Stimulated activated CD4-positive, alpha-beta T cell treated with anti-CD3 and anti-CD28 coated beads, Interleukin-2, amount 100 ng/mL, for 4 hours (primary cell): ENCODE measurements around the gene COL4A2.

Experiments used
- DNase-seq: peaks from one replicate; pipeline ENCODE4 v3.0.0-alpha.2; 2020; ENCODE audit warnings: low read depth

COL4A2 gene

GRCh38 chr13:110419381-110419791 lies 112.3 kb downstream of the COL4A2 start:
- DNase-seq: no peak

DNA sequence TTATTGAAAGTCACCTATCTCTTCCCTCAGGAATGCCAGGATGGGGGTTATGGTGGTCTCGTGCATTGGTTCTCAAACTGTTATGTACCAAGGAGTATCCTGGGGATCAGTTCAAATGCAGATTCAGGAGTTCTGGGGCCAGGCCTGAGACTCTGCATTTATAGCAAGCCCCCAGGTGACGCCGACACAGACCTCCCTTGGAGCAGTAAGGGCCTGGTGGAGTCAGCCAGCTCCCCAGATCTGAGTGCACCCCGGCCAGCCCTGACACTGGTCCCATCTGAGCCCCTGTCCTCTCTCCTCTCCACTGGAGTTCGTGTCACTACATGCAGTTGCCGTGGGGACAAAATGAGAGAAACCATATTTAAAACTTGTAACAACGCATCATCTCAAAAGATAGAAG lies 112.9 kb downstream of the COL4A2 start:
- DNase-seq: no peak

- DNase-seq: no peak
Observed at GRCh38 chr13:110420626-110421025, 113.5 kb downstream of the COL4A2 start.

DNA sequence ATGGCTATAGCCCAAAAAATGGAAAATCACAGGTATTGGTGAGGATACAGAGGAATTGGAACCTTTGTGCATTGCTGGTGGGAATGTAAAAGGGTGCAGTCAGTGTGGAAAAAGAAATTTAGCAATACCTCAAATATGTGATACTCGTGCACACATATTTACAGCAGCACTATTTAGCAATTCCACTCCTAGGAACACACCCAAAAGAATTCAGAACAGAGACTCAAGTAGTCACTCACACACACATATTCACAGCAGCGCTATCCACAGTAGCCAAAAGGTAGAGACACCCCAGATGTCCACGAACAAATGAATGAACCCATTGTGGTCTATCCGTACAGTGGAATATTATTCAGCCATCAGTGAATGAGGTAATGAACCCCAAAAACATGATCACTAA lies 114.0 kb downstream of the COL4A2 start:
- no peak for DNase-seq

DNA sequence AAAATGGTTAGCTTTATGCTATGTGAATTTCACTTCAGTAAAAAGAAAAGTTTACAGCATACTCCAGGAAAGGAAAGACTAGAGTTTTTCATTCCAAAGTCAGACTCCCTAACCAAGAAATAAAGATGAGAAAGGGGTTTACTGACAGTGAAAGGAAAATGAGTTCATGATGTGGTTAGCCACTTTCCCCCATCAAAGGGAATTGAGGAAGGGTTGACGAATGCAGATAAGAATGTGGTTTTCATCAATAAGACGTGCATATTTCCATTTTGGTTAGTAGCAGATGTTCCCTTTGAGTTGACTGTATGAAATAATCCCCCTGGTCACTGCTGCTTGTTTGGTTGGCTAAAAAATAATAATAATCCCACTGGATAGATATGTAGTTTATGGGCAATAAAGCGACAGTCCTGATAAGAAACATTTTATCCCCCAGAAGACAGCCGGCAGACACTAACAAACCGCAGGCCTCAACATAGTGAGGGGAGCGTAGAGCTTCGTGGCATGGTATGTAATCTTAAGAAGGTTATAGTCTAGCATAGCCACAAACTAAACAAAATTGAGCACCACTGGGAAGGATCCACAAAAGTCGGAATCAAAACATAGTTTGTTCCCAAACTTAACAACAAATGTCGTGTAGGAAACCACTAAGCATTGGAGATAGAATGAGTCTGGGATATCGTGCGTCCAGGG lies 114.8 kb downstream of the COL4A2 start:
- no peak for DNase-seq

DNA sequence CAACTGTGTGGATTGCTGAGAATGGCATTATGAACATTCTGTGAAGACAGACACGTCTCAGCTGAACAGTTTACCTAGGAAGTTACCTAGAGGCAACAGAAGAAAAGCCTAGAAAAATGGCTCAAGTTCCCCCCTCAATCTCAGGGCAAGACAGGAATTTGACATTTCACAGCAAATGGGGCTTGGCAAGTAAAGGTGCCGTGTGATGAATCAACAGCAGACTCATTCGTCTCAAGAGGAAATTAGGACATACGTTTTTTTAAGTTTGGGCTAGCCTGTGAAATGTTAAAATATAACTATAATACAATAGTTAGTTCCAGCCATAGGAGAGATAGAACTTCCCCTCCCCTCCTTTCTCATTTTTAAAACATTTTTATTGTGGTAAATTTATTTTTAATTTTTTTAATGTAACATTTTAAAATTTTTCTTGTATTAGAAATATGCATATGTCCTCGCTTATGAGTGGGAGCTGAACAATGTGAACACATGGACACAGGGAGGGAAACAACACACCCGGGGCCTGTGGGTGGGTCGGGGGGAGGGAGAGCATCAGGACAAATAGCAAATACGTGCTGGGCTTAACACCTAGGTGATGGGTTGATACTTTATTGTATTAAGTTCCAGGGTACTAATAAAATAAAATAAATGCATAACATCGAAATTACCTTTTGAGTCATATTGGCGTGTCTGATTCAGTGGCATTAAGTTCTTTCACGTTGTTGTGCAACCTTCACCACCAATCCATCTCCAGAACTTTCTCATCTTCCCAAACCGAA lies 116.0 kb downstream of the COL4A2 start:
- DNase-seq: no peak

GRCh38 chr13:110423689-110424302 lies 116.7 kb downstream of the COL4A2 start:
- DNase-seq: no peak

- DNase-seq: no peak
Observed at GRCh38 chr13:110424569-110425443, 117.7 kb downstream of the COL4A2 start.

GRCh38 chr13:110425444-110425780 lies 118.3 kb downstream of the COL4A2 start:
- no peak for DNase-seq

DNA sequence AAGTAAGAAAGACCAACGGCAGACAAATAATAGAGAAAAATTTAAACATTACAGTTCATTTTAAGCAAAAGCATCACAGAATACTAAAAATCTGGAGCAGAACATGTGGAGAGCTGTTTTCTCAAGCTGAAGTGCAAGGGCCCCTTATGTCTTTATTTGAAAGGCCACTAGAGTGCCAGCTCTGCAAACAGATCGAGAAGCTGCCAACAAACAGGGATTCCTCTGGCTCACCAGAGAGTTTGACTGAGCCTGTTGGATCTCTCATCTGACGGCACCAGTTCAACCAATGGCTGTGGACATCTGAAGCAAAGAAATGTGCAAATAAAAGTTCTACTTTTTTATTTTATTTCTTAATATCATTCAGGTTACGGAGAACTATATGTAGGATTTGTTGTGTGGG lies 119.7 kb downstream of the COL4A2 start:
- DNase-seq: no peak

DNA sequence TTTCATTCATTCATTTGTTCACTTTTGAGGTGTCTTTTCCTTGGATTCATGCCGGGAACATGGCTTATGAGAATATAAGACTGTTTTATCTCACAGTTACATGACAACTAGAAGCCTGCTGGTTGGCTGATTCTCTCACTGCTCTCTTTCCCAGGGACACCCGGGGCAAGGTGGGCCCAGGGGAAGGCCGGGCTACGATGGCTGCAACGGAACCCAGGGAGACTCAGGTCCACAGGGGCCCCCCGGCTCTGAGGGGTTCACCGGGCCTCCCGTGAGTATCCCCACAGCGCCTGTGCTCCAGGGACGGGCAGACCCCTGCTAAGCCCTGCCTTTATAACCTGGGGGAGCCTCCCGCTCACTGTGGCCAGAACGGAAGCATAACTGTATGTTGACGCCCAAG lies 121.2 kb downstream of the COL4A2 start:
- no peak for DNase-seq

GRCh38 chr13:110430391-110431336 lies 123.6 kb downstream of the COL4A2 start:
- no peak for DNase-seq

- no peak for DNase-seq
Observed at GRCh38 chr13:110431425-110432294, 124.6 kb downstream of the COL4A2 start.

DNA sequence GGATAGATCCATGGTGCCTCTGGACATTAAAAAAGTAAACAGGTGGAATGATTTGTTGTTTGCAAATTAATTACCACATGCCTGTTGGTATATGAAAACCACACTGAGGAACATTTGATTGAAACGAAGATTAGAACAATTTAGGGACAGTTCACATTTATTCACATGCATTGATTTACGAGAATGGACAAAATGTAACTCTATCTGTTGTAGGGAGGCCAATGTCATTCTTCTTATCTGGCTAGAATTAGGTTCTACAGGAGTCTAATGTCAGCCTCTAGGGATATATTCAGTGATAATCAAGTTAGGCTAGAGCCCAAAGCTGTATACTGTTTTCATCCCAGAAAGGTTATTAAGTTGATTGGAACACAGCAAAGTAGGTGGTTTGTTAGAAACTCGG lies 125.4 kb downstream of the COL4A2 start:
- no peak for DNase-seq

GRCh38 chr13:110433014-110433413 lies 125.9 kb downstream of the COL4A2 start:
- no peak for DNase-seq

- DNase-seq: no peak
Observed at GRCh38 chr13:110434629-110435028, 127.5 kb downstream of the COL4A2 start.

- no peak for DNase-seq
Observed at GRCh38 chr13:110435331-110435730, 128.2 kb downstream of the COL4A2 start.

- no peak for DNase-seq
Observed at GRCh38 chr13:110436276-110436675, 129.2 kb downstream of the COL4A2 start.

DNA sequence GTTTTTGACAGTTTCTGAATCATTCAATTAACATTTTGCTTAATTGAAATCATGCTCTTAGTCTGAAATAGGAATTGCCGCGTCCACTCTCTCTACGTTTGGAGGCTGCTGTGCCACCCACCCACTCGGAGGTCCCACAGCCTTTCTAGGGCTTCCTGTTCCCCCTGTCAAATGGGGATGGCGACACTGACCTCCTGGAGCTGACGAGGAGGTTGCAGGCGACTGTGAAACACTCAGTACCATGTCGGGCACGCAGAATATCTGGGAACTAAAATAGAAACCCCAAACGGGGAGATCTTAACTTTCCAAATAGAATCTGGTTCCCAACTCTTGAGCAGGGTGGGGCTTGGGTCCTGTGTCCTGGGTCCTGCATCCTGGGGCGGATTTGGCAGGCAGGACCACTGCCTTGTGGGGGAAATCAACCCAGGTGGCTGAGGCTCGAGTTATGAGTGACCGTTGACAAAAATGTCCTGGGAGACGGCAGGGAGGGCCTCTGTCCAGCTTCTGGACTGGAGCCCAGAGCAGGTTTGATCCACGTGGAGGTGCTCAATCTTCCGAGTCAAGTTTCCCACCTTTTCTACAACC lies 129.8 kb downstream of the COL4A2 start:
- no peak for DNase-seq

DNA sequence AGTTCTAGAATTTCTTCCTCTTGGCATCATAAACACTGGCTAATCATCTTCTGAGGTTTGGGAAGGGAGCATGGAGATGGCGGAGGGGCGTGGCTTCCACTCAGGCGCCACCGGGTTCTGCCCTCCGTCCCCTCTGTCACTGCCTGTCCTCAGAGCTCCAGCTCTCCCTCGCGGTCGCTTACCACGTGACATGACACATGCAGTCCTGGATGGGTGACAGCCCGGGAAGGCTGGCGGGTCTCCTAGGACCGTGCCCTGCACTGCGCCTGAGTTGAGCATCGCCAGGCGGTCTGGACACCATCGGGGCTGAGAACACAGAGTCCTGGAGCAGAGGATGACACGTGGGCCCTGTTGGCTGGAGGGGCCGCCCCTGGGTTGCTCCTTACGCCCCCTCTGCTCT lies 131.1 kb downstream of the COL4A2 start:
- DNase-seq: no peak
